ENCODE results near the gene HSF2.

The HSF2 gene

GRCh38 chr6:122400121-122400450, 634 bp downstream of the HSF2 start:
- DNase-seq (ENCODE audit: low read depth in 2 of 2), result no peak

- no peak for DNase-seq (ENCODE audit: low read depth in 2 of 2)
Measured at GRCh38 chr6:122400462-122401089, 1.1 kb downstream of the HSF2 start.

DNA sequence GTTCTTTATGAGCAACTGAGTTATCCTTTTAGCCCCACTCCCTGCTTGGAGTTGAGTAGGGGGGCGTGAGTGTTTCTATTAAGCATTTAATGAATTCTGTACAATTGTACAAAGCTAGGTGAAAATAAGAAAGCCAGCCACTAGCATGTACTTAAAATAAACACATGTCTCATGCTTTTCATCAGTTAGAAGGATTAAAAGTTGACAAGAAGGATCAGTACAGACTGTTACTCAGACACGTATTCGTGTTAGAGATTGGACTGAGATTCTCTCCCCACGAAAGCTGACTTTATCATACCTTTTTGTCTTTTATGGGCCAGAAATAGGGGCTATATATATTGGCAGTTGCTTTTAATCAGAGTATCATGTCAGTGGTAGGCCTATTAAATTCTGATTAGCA, 1.7 kb downstream of the HSF2 start:
- no peak for DNase-seq (ENCODE audit: low read depth in 2 of 2)

- DNase-seq (ENCODE audit: low read depth in 2 of 2), result no peak
Measured at GRCh38 chr6:122404444-122404843, 5.0 kb downstream of the HSF2 start.

GRCh38 chr6:122405417-122405816, 6.0 kb downstream of the HSF2 start:
- DNase-seq (ENCODE audit: low read depth in 2 of 2), result no peak

- no peak for DNase-seq (ENCODE audit: low read depth in 2 of 2)
Measured at GRCh38 chr6:122406187-122406586, 6.7 kb downstream of the HSF2 start.

GRCh38 chr6:122407712-122408111, 8.3 kb downstream of the HSF2 start:
- DNase-seq (ENCODE audit: low read depth in 2 of 2), result no peak

DNA sequence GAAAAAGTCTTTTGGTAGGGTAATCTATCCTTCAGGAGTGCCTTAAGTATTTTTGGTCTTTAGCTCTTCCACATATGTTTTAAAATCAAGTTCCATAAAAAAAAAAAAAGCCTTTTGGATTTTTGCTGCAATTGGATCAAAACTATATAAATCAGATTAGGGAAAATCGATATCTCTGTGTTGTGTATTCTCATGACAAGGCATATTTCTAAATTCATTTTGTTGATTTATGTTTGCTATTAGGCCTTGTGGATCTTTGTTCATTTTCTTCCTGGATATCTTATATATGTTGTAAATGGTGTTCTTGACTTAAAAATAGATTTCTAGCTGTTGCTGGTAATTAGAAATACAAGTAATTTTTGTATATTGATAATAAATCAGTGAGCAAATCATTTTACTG, 8.8 kb downstream of the HSF2 start:
- DNase-seq (ENCODE audit: low read depth in 2 of 2), result no peak

DNA sequence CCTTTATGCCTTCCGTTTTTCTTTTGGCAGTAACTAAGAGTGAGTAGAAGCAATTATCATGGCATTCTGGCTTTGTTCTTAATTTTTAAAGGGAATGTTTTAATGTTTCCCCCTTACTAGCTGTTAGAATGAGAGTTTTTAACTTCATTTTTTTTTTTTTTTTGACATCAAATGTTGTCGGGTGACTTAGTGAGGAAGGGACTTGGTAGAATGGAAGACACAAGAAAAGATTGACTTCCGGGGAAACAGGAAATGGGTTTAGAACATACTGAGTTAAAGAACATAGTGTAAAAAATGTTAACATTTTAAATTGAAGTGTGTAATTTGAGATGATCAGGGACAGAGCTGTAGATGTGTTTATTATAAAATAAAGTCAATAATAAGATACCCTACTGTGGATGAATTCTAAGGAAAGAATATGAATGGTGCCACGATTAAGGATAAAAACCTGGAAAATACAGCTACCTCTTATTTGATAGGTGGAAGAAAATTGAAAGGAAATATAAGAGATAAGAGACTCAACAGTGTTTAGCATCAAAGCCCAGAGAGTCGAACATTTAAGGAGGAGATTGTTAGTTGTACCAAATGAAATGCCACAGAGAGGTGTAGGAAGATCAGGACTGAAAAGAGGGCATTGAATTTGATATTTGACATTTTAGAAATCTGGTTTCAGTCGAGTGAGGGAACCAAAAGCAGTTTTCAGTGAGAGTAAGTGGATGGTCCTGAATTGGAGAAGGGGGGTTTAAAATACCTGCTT, 9.4 kb downstream of the HSF2 start:
- no peak for DNase-seq (ENCODE audit: low read depth in 2 of 2)

- no peak for DNase-seq (ENCODE audit: low read depth in 2 of 2)
Measured at GRCh38 chr6:122412001-122412400, 12.5 kb downstream of the HSF2 start.

GRCh38 chr6:122416825-122417224, 17.4 kb downstream of the HSF2 start:
- no peak for DNase-seq (ENCODE audit: low read depth in 2 of 2)

GRCh38 chr6:122422003-122422402, 22.6 kb downstream of the HSF2 start:
- DNase-seq (ENCODE audit: low read depth in 2 of 2), result no peak

DNA sequence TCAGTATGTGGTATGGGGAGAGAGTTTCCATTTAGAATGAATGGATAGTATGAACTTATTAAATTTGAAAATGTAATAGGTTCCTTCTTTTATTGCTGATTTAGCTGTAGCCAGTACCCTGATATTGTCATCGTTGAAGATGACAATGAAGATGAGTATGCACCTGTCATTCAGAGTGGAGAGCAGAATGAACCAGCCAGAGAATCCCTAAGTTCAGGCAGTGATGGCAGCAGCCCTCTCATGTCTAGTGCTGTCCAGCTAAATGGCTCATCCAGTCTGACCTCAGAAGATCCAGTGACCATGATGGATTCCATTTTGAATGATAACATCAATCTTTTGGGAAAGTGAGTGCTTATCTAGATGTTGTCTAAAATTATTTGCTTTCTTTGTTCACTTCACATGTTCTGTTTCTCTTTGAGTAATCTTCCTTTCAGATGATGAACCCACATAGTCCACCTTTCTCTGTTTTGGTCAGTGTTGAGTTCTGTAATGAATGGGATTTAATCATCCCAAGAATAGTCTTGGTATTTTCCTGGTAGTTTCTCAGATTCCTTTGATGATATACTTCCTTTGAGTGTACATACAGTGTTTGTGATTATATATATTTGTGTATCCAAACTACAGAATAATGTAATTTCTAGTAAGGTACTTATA, 23.3 kb downstream of the HSF2 start:
- DNase-seq (ENCODE audit: low read depth in 2 of 2), result no peak

DNA sequence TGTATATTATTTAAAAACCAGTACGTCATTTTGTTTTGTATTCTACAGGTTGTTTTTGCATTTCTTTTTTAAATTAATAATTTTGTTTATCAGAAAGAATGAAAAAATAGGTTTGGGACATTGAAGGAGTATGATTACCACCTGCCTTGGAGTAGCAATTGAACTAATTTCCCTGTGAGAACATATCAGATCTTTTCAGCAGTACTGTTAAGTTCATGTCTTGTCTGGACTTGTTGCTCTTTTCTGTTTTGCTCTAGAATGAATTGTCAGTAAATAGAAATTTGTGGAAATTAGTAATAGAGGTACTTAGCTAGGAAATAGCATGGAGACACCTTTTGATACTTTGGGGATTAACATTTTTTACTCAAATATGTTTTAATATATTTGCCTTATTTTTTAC, 24.3 kb downstream of the HSF2 start:
- DNase-seq (ENCODE audit: low read depth in 2 of 2), result no peak

DNA sequence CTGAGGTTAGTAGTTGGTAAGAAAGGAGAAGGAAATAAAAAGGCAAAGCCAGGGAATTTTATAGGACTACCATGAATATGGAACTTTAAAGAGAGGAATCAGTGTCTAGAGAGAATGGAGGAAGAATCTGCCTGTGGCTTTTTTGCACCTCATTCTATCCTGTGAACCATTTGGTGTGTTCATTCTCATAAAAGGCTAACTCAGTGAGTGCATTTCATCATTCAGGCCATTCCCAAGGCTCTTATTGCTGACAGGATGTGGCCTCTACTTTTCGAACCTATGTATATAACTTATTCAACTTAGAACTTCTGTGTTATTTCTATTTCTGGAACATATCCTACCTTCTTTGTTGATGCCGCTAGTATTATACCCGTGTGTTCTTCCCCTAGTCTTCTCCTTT, 27.1 kb downstream of the HSF2 start:
- DNase-seq (ENCODE audit: low read depth in 2 of 2), result no peak

DNA sequence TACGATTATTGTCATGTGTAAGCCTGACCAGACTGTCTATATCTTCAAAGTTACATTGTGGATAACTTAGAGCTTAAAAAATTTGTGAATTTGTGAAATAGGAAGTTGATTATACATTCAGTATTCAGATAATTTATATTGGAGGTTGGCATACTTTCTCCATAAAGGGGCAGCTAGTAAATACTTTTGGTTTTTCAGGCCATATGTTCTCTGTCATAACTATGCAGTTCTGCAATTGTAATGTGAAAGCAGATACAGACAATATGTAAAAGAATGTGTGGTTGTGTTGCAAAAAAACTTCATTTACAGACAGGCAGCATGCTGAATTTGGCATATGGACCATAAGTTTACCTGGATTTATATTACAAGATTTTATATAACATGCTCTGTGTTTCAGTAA, 29.3 kb downstream of the HSF2 start:
- DNase-seq (ENCODE audit: low read depth in 2 of 2), result no peak

DNA sequence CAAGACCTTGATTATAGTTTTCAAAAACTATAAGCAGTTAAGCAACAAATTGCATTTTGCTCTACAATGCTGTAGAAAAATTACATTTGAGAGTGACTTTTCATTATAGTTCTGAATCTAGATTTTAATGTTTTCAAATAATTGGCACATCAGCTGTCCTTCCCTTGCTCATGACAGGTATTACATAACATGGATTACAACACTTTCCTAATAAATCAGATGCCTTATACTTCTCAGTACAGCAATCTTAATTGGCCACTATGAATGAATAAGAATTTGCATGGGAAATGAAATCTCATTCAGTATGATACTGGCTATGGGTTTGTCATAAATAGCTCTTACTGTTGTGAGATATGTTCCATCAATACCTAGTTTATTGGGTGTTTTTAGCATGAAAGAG, 29.9 kb downstream of the HSF2 start:
- no peak for DNase-seq (ENCODE audit: low read depth in 2 of 2)

- no peak for DNase-seq (ENCODE audit: low read depth in 2 of 2)
Measured at GRCh38 chr6:122431780-122432179, 32.3 kb downstream of the HSF2 start.

- DNase-seq (ENCODE audit: low read depth in 2 of 2), result no peak
Measured at GRCh38 chr6:122432816-122433215, 33.4 kb downstream of the HSF2 start.

GRCh38 chr6:122438975-122439374, 39.5 kb downstream of the HSF2 start:
- no peak for DNase-seq (ENCODE audit: low read depth in 2 of 2)

- DNase-seq (ENCODE audit: low read depth in 2 of 2), result no peak
Measured at GRCh38 chr6:122445274-122445673, 45.8 kb downstream of the HSF2 start.

DNA sequence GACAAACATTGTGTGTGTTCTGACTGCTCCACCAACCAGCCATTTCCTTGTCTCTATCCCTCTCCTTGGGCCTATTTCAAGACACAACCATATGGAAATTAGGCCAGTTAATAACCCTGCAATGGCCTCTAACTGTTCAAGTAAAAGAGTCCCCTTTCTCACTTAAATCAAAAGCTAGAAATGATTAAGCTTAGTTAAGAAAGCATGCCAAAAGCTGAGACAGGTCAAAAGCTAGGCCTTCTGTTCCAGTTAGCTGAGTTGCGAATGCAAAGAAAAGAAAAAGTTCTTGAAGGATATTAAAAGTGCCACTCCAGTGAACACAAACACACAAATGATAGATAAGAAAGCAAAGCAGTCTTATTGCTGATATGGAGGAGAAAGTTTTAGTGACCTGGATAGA, 49.6 kb downstream of the HSF2 start:
- no peak for DNase-seq (ENCODE audit: low read depth in 2 of 2)

- no peak for DNase-seq (ENCODE audit: low read depth in 2 of 2)
Measured at GRCh38 chr6:122452509-122452908, 53.1 kb downstream of the HSF2 start.
